ENCODE measurements around the gene TCP11L1. TPM values are rescaled to one million over a fixed set of nuclear protein-coding genes. Genes with fewer than 3 reads are reported as not detected.
A peak's percentile ranks its signal among the peaks of the same experiment; 100 is the strongest.

The TCP11L1 gene
- total RNA-seq, 1 experiment from 2014 or later, result 16.8 TPM

DNA sequence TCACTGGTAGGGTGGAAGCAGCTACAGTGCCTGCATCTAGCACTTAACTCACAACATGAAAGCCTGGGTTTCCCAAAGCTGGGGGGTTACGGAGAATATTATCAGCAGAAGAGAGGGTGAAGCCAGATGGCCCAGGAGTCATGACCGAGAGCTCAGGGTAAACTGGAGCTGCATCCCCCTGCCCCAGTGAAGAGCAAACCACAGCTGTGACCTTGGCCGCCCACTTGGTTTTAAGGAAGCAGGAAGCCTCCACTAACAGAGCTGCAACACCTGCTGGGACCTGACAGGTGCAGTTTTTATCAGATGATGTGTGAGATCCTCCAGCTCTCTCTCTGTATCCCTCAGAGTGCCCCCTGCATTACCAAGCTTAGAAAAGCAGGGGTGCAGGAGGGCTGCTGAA lies 20.9 kb downstream of the TCP11L1 start:
- Mint-ChIP-seq H3K4me3 (no peak overlapping the region), H3K36me3 (peaks cover 35% of the 10 kb centered on the region), H3K9me3 (no peaks in the 10 kb centered on the region), H3K27me3 (ENCODE audit: low read depth) (no peaks in the 10 kb centered on the region), H3K4me1 (peaks cover 34% of the 10 kb centered on the region), H3K27ac (peak overlapping the region; percentile 66)
- POLR2A ChIA-PET, result interaction anchor here (0.6 kb wide), 1 partner anchor 45 kb away, joined by 4 read pairs; no protein-coding TSS in a partner anchor
- CTCF ChIA-PET, result interaction anchor here (0.7 to 1.1 kb wide), 3 partner anchors 21 to 251 kb away, joined by 3 read pairs; partner anchors contain the start of gene DEPDC7
- TF ChIP-seq HMGA2 (CRISPR knock-in tag; IDR thresholded peaks at IDR 0.05), result no peak
- TF ChIP-seq MXD4 (CRISPR knock-in tag; IDR thresholded peaks at IDR 0.05; ENCODE audit: borderline replicate concordance), result no peak
- TF ChIP-seq CREM (CRISPR knock-in tag; IDR thresholded peaks at IDR 0.05), result no peak
- TF ChIP-seq JAZF1 (CRISPR knock-in tag; IDR thresholded peaks at IDR 0.05), result no peak
- no peak for TF ChIP-seq GTF2I (CRISPR knock-in tag; conservative IDR thresholded peaks at IDR 0.05)
- TF ChIP-seq STAT6 (CRISPR knock-in tag; conservative IDR thresholded peaks at IDR 0.05; ENCODE audit: low read depth), result no peak
- no peak for TF ChIP-seq ELF4 (CRISPR knock-in tag; IDR thresholded peaks at IDR 0.05; ENCODE audit: low read depth)
- TF ChIP-seq KAT7 (CRISPR knock-in tag; IDR thresholded peaks at IDR 0.05; ENCODE audit: borderline replicate concordance), result no peak
- no peak for TF ChIP-seq TCF7 (CRISPR knock-in tag; IDR thresholded peaks at IDR 0.05; ENCODE audit: low read depth)
- TF ChIP-seq PRRX2 (CRISPR knock-in tag; IDR thresholded peaks at IDR 0.05), result no peak
- TF ChIP-seq CDX4 (CRISPR knock-in tag; IDR thresholded peaks at IDR 0.05; ENCODE audit: borderline replicate concordance), result no peak
- no peak for TF ChIP-seq SMAD3 (CRISPR knock-in tag; IDR thresholded peaks at IDR 0.05; ENCODE audit: borderline replicate concordance)
- TF ChIP-seq ESRRA (CRISPR knock-in tag; IDR thresholded peaks at IDR 0.05; ENCODE audit: borderline replicate concordance), result no peak
- no peak for TF ChIP-seq ETV6 (CRISPR knock-in tag; IDR thresholded peaks at IDR 0.05)
- TF ChIP-seq RORB (CRISPR knock-in tag; IDR thresholded peaks at IDR 0.05), result no peak
- TF ChIP-seq, protein P1, sequence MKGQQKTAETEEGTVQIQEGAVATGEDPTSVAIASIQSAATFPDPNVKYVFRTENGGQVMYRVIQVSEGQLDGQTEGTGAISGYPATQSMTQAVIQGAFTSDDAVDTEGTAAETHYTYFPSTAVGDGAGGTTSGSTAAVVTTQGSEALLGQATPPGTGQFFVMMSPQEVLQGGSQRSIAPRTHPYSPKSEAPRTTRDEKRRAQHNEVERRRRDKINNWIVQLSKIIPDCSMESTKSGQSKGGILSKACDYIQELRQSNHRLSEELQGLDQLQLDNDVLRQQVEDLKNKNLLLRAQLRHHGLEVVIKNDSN (CRISPR knock-in tag; IDR thresholded peaks at IDR 0.05), result no peak
- TF ChIP-seq ZNF138 (CRISPR knock-in tag; conservative IDR thresholded peaks at IDR 0.05), result no peak
- TF ChIP-seq ATF1 (CRISPR knock-in tag; IDR thresholded peaks at IDR 0.05), result no peak
- TF ChIP-seq ZNF121 (CRISPR knock-in tag; IDR thresholded peaks at IDR 0.05), result no peak
- TF ChIP-seq, protein P2, sequence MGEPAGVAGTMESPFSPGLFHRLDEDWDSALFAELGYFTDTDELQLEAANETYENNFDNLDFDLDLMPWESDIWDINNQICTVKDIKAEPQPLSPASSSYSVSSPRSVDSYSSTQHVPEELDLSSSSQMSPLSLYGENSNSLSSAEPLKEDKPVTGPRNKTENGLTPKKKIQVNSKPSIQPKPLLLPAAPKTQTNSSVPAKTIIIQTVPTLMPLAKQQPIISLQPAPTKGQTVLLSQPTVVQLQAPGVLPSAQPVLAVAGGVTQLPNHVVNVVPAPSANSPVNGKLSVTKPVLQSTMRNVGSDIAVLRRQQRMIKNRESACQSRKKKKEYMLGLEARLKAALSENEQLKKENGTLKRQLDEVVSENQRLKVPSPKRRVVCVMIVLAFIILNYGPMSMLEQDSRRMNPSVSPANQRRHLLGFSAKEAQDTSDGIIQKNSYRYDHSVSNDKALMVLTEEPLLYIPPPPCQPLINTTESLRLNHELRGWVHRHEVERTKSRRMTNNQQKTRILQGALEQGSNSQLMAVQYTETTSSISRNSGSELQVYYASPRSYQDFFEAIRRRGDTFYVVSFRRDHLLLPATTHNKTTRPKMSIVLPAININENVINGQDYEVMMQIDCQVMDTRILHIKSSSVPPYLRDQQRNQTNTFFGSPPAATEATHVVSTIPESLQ (CRISPR knock-in tag; IDR thresholded peaks at IDR 0.05), result no peak
- ATAC-seq (no peak), DNase-seq (ENCODE audit: low spot score) (no peak)

DNA sequence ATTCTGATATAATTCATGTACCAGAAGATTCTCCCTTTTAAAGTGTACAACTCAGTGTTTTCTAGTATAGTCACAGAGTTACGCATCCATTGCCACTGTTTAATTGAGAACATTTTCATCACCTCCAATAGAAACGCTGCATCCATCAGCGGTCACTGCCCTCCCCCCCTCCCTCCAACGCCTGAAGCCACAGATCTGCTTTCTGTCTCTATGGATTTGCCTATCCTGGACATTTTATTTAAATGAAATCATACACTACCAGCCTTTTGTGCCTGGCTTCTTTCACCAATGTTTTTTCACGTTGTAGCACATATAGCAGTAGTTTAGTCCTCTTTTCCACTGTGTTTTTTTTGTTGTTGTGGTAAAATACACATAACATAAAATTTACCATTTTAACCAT lies 22.8 kb downstream of the TCP11L1 start:
- POLR2A ChIA-PET, result no interaction called here
- H3K27me3 Mint-ChIP-seq (ENCODE audit: low read depth), result no peaks in the 10 kb centered on the region
- peaks cover 36% of the 10 kb centered on the region for H3K4me1 Mint-ChIP-seq
- no peak for ATAC-seq
- no peak overlapping the region for H3K27ac Mint-ChIP-seq
- no peak overlapping the region for H3K4me3 Mint-ChIP-seq
- H3K36me3 Mint-ChIP-seq, result peaks cover 40% of the 10 kb centered on the region
- H3K9me3 Mint-ChIP-seq, result no peaks in the 10 kb centered on the region
- CTCF ChIA-PET, result interaction anchor here (0.8 kb wide), 1 partner anchor 253 kb away, joined by 3 read pairs; no protein-coding TSS in a partner anchor
- DNase-seq (ENCODE audit: low spot score), result no peak
- TF ChIP-seq, protein P3, sequence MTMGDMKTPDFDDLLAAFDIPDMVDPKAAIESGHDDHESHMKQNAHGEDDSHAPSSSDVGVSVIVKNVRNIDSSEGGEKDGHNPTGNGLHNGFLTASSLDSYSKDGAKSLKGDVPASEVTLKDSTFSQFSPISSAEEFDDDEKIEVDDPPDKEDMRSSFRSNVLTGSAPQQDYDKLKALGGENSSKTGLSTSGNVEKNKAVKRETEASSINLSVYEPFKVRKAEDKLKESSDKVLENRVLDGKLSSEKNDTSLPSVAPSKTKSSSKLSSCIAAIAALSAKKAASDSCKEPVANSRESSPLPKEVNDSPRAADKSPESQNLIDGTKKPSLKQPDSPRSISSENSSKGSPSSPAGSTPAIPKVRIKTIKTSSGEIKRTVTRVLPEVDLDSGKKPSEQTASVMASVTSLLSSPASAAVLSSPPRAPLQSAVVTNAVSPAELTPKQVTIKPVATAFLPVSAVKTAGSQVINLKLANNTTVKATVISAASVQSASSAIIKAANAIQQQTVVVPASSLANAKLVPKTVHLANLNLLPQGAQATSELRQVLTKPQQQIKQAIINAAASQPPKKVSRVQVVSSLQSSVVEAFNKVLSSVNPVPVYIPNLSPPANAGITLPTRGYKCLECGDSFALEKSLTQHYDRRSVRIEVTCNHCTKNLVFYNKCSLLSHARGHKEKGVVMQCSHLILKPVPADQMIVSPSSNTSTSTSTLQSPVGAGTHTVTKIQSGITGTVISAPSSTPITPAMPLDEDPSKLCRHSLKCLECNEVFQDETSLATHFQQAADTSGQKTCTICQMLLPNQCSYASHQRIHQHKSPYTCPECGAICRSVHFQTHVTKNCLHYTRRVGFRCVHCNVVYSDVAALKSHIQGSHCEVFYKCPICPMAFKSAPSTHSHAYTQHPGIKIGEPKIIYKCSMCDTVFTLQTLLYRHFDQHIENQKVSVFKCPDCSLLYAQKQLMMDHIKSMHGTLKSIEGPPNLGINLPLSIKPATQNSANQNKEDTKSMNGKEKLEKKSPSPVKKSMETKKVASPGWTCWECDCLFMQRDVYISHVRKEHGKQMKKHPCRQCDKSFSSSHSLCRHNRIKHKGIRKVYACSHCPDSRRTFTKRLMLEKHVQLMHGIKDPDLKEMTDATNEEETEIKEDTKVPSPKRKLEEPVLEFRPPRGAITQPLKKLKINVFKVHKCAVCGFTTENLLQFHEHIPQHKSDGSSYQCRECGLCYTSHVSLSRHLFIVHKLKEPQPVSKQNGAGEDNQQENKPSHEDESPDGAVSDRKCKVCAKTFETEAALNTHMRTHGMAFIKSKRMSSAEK (CRISPR knock-in tag; IDR thresholded peaks at IDR 0.05; ENCODE audit: borderline replicate concordance), result no peak
- TF ChIP-seq ATF1 (CRISPR knock-in tag; IDR thresholded peaks at IDR 0.05) (no peak), ARID4B (CRISPR knock-in tag; IDR thresholded peaks at IDR 0.05; ENCODE audit: borderline replicate concordance) (no peak)

Data from WTC11 (cell line).